Measurements from ENCODE around the gene WDR7.

- TF ChIP-seq CTCF (IDR thresholded peaks at IDR 0.05 in 2 of 3, conservative IDR thresholded peaks at IDR 0.05 in 1 of 3; ENCODE audit: insufficient read depth in 2 of 3, low read depth in 1 of 3, low read length in 3 of 3) = no peak
- TF ChIP-seq CHD4 (IDR thresholded peaks at IDR 0.05; ENCODE audit: insufficient read depth, insufficient replicate concordance, low read depth, low read length, poor library complexity, severe bottlenecking) = no peak
- TF ChIP-seq STAT6 (CRISPR knock-in tag; IDR thresholded peaks at IDR 0.05) = no peak
- TF ChIP-seq ZBTB8A (IDR thresholded peaks at IDR 0.05; ENCODE audit: partially characterized antibody) = no peak
- no peak for TF ChIP-seq TCF7 (IDR thresholded peaks at IDR 0.05; ENCODE audit: borderline replicate concordance)
- no peak for TF ChIP-seq EZH2 (IDR thresholded peaks at IDR 0.05; ENCODE audit: borderline replicate concordance, low read depth, low read length)
- TF ChIP-seq CBX2 (IDR thresholded peaks at IDR 0.05; ENCODE audit: insufficient read depth, low read length, poor library complexity, severe bottlenecking) = no peak
- TF ChIP-seq FOXJ3 (CRISPR knock-in tag; IDR thresholded peaks at IDR 0.05) = no peak
- TF ChIP-seq FOXP1 (CRISPR knock-in tag; IDR thresholded peaks at IDR 0.05) = no peak
Observed at GRCh38 chr18:56650944-56651770, at the start of gene WDR7.

All from K562 (cell line).